Body of pancreas (tissue), 4 donors: ENCODE results near the gene NLGN3.

Experiments used
- POLR2A ChIP-seq, 3 donors: fragments of 450-650 bp; IDR thresholded peaks; one replicate each; pipeline ENCODE4 v1.6.1; 2016; ENCODE audit warnings: antibody characterized with exemption in 3 of 3, mild to moderate bottlenecking in 2 of 3
- TF ChIP-seq, protein P1 (sequence below), 7 experiments: fragments of 450-650 bp in 4 of 7; fragments of 200-600 bp in 3 of 7; sonication (generic) in 3 of 7; IDR thresholded peaks; one replicate each; pipeline ENCODE4 v1.5.1; 2016 to 2019; ENCODE audit warnings: antibody characterized with exemption in 7 of 7

DNA sequence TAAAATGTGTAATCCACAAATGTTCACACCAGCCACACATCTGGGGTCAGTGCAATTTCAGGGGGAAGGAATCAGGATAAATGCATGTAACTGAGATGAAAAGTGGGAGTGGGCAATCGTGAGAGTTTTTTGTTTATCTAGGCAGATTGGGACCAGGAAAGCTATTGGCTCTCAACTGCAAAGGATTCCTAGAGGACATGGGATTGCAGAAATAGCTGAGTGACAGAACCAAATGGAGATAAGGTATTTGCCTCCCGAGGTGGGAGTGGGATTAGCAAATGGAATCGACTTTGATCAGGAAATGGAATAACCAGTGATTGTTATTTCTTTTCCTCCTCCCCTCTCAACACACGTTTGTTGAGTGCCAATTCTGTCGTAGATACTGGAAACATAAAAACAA is 39.5 kb downstream of the NLGN3 start:
- no peak for TF ChIP-seq POLR2A (IDR thresholded peaks at IDR 0.05)
- TF ChIP-seq, protein P1, sequence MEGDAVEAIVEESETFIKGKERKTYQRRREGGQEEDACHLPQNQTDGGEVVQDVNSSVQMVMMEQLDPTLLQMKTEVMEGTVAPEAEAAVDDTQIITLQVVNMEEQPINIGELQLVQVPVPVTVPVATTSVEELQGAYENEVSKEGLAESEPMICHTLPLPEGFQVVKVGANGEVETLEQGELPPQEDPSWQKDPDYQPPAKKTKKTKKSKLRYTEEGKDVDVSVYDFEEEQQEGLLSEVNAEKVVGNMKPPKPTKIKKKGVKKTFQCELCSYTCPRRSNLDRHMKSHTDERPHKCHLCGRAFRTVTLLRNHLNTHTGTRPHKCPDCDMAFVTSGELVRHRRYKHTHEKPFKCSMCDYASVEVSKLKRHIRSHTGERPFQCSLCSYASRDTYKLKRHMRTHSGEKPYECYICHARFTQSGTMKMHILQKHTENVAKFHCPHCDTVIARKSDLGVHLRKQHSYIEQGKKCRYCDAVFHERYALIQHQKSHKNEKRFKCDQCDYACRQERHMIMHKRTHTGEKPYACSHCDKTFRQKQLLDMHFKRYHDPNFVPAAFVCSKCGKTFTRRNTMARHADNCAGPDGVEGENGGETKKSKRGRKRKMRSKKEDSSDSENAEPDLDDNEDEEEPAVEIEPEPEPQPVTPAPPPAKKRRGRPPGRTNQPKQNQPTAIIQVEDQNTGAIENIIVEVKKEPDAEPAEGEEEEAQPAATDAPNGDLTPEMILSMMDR (IDR thresholded peaks at IDR 0.05): no peak
